DOHH2 (cell line): ENCODE measurements around the gene MED12.

Source experiments
- H3F3A ChIP-seq: fragments of 200-600 bp; sonication (generic), shearing (Covaris generic); 2 replicates; pipeline ENCODE4 v1.6.0; 2016; ENCODE audit warnings: antibody characterized with exemption, mild to moderate bottlenecking; ENCODE audit not compliant: control insufficient read depth, insufficient read depth
- H3K27ac ChIP-seq: fragments of 200-600 bp; sonication (generic); 2 replicates; pipeline ENCODE4 v1.5.1; 2014; ENCODE audit warnings: low read depth, mild to moderate bottlenecking, low read length, moderate library complexity
- H3K27me3 ChIP-seq: fragments of 200-600 bp; sonication (generic); 2 replicates; pipeline ENCODE4 v1.6.1; 2014; ENCODE audit warnings: mild to moderate bottlenecking, low read length, mixed read lengths; ENCODE audit not compliant: control insufficient read depth
- H3K36me3 ChIP-seq: fragments of 200-600 bp; sonication (generic); 2 replicates; pipeline ENCODE4 v1.6.1; 2014; ENCODE audit warnings: mild to moderate bottlenecking, low read length, moderate library complexity, mixed read lengths; ENCODE audit not compliant: control insufficient read depth
- H3K4me1 ChIP-seq: fragments of 200-600 bp; sonication (generic); 2 replicates; pipeline ENCODE4 v1.6.1; 2014; ENCODE audit warnings: mild to moderate bottlenecking, low read length, mixed read lengths; ENCODE audit not compliant: control insufficient read depth
- H3K4me2 ChIP-seq: fragments of 200-600 bp; sonication (generic); 2 replicates; pipeline ENCODE4 v1.6.0; 2014; ENCODE audit warnings: mild to moderate bottlenecking, low read length, moderate library complexity
- H3K4me3 ChIP-seq: fragments of 200-600 bp; sonication (generic); 2 replicates; pipeline ENCODE4 v1.5.1; 2014; ENCODE audit warnings: mild to moderate bottlenecking, low read length, mixed read lengths
- H3K79me2 ChIP-seq: fragments of 200-600 bp; sonication (generic); 2 replicates; pipeline ENCODE4 v1.6.1; 2014; ENCODE audit warnings: mild to moderate bottlenecking, low read length, mixed read lengths; ENCODE audit not compliant: control insufficient read depth
- H3K9me2 ChIP-seq: fragments of 200-600 bp; sonication (generic); replicated peaks from 2 replicates; pipeline ENCODE4 v1.6.1; 2014; ENCODE audit warnings: mild to moderate bottlenecking, low read length, mixed read lengths; ENCODE audit not compliant: control insufficient read depth
- H3K9me3 ChIP-seq: fragments of 200-600 bp; sonication (generic); 2 replicates; pipeline ENCODE4 v1.6.1; 2014; ENCODE audit warnings: antibody characterized with exemption, low read length, mixed read lengths; ENCODE audit not compliant: control insufficient read depth, insufficient read depth
- H4K20me1 ChIP-seq: fragments of 200-600 bp; sonication (generic); 2 replicates; pipeline ENCODE4 v1.6.0; 2014; ENCODE audit warnings: low read depth, mild to moderate bottlenecking, antibody characterized with exemption, low read length, moderate library complexity; ENCODE audit not compliant: control insufficient read depth, insufficient read depth
- EZH2phosphoT487 ChIP-seq: fragments of 200-600 bp; sonication (generic); IDR thresholded peaks from 2 replicates; pipeline ENCODE4 v1.6.1; 2017; ENCODE audit warnings: borderline replicate concordance, mild to moderate bottlenecking, antibody characterized with exemption, low read length, moderate library complexity, mixed read lengths
- TF ChIP-seq, protein P1 (sequence below): fragments of 200-600 bp; sonication (generic); IDR thresholded peaks from one replicate; pipeline ENCODE4 v1.5.1; 2014; ENCODE audit warnings: antibody characterized with exemption, mild to moderate bottlenecking, low read depth, low read length; ENCODE audit not compliant: poor library complexity, severe bottlenecking

MED12 gene

DNA sequence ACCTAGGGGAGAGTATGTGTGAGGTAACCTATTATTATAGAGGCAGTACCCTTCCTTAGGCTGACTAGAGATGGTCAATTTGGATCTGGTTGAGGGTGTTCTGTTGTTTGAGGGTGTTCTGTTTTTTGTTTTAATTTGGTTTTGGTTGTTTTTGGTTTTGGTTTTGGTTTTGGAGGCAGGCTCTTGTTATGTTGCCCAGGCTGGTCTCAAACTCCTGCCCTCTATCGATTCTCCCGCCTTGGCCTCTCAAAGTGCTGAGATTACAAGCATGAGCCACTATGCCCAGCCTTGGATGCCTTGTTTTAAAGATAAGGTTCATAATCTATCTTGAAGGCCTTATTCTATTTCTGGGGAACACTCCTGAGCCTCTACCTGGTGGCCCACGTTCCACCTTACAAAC is 12.8 kb upstream of the MED12 start:
- H3K79me2 ChIP-seq, result no peaks in the 10 kb centered on the region
- H3K27me3 ChIP-seq, result no peaks in the 10 kb centered on the region
- H3K36me3 ChIP-seq, result no peaks in the 10 kb centered on the region
- peaks cover 18% of the 10 kb centered on the region for H3K4me1 ChIP-seq
- no peaks in the 10 kb centered on the region for H4K20me1 ChIP-seq
- H3K4me2 ChIP-seq, result no peak overlapping the region
- no peaks in the 10 kb centered on the region for H3K9me2 ChIP-seq
- no peak overlapping the region for H3K27ac ChIP-seq
- H3F3A ChIP-seq, result no peaks in the 10 kb centered on the region
- no peak for TF ChIP-seq EZH2phosphoT487
- TF ChIP-seq, protein P1, sequence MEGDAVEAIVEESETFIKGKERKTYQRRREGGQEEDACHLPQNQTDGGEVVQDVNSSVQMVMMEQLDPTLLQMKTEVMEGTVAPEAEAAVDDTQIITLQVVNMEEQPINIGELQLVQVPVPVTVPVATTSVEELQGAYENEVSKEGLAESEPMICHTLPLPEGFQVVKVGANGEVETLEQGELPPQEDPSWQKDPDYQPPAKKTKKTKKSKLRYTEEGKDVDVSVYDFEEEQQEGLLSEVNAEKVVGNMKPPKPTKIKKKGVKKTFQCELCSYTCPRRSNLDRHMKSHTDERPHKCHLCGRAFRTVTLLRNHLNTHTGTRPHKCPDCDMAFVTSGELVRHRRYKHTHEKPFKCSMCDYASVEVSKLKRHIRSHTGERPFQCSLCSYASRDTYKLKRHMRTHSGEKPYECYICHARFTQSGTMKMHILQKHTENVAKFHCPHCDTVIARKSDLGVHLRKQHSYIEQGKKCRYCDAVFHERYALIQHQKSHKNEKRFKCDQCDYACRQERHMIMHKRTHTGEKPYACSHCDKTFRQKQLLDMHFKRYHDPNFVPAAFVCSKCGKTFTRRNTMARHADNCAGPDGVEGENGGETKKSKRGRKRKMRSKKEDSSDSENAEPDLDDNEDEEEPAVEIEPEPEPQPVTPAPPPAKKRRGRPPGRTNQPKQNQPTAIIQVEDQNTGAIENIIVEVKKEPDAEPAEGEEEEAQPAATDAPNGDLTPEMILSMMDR, result no peak
- no peak overlapping the region for H3K4me3 ChIP-seq
- no peaks in the 10 kb centered on the region for H3K9me3 ChIP-seq

DNA sequence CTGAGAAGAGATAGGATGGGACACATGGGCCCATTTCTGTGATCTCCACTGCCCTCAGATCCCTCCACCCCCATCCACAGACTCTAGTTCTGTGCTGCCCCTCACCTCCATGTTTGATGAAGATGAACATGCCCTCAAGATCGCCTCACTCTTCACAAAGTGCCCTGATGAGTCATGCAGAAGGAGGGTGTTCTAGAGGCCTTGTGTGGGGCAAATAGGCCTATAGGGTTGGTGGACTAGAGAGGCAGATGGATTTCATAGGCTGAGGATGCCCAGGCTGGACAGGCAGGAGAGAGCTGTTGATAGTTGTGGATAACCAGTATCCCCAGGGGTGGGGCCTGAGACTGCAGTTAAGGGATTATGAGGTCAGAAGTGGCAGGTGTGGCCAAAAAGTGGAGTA is 12.0 kb upstream of the MED12 start, which contains the start of gene CXorf65:
Gene CXorf65 (minus strand): TSS at position 314 of the 400 bp plus-strand sequence. CDS start 184 bp downstream, at position 130.
- Histone ChIP-seq H3K4me1 (peaks cover 26% of the 10 kb centered on the region), H3K27me3 (no peaks in the 10 kb centered on the region), H3K36me3 (no peaks in the 10 kb centered on the region), H3K4me2 (no peak within 1 kb of the TSS), H3K27ac (no peak within 1 kb of the TSS), H3F3A (no peaks in the 10 kb centered on the region), H3K9me3 (no peaks in the 10 kb centered on the region), H3K4me3 (no peak within 1 kb of the TSS), H3K9me2 (no peaks in the 10 kb centered on the region), H4K20me1 (no peaks in the 10 kb centered on the region), H3K79me2 (no peaks in the 10 kb centered on the region)
- no peak for TF ChIP-seq EZH2phosphoT487
- TF ChIP-seq, protein P1, result no peak

DNA sequence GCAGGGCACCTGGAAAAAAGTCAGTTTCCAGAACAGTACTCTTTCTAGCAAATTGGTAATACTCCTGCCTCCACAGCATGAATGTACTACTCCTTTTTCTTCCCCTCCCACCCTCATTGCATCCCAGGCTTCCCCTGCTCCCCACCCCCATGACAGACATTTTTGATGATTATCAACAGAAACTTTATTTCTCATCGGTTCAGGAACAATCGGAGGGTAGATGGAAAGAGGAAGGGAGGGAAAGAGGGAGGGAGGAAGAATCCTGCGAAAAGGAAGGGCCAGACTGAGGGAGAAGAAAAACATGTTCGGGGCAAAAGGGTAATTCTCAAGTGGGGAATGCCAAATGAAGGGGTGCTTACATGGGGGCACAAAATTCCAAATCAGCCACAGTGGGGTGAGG is 11.2 kb upstream of the MED12 start:
- Histone ChIP-seq H3K4me2 (no peak overlapping the region), H3K27ac (no peak overlapping the region), H3K9me2 (no peaks in the 10 kb centered on the region), H3K4me3 (no peak overlapping the region), H3K36me3 (no peaks in the 10 kb centered on the region), H3K4me1 (peaks cover 34% of the 10 kb centered on the region), H3F3A (no peaks in the 10 kb centered on the region), H3K27me3 (no peaks in the 10 kb centered on the region), H3K9me3 (no peaks in the 10 kb centered on the region), H4K20me1 (no peaks in the 10 kb centered on the region), H3K79me2 (no peaks in the 10 kb centered on the region)
- no peak for TF ChIP-seq EZH2phosphoT487
- TF ChIP-seq, protein P1, result no peak
